ENCODE data around the gene MRPS18A. TPM values are rescaled to one million over a fixed set of nuclear protein-coding genes. Genes with fewer than 3 reads are reported as not detected.

Gene MRPS18A
- total RNA-seq, 5 donors from 2014 or later (not counting 1 experiment from before 2014, with no cell fraction given): 22.9 to 34.9 (median 30.6) TPM

GRCh38 chr6:43689421-43689820 is 1.8 kb upstream of the MRPS18A start:
- H3K36me3 ChIP-seq (ENCODE audit: control insufficient read depth in 2 of 2, extremely low read depth in 1 of 2, insufficient read depth in 1 of 2, low read length in 1 of 2): no peaks in the 10 kb centered on the region
- ChIA-PET POLR2A (interaction anchor here in 1 of 2 donors (0.6 kb wide), 1 partner anchor 53 kb away, joined by 5 read pairs; no protein-coding TSS in a partner anchor), CTCF (no interaction called here)
- H3K4me1 ChIP-seq (ENCODE audit: control insufficient read depth in 1 of 2, extremely low read depth in 1 of 2, insufficient read depth in 2 of 2, low read length in 2 of 2): peaks cover 7 to 19% of the 10 kb centered on the region in 2 experiments
- DNase-seq: no peak
- H3K4me1 Mint-ChIP-seq: peaks cover 29 to 36% (median 34%) of the 10 kb centered on the region in 3 donors
- H3K9me3 Mint-ChIP-seq: no peaks in the 10 kb centered on the region
- peaks cover 0 to 2% of the 10 kb centered on the region in 2 experiments for H3K27me3 ChIP-seq (replicated peaks in 1 of 2; ENCODE audit: control insufficient read depth in 2 of 2, extremely low read depth in 1 of 2, insufficient read depth in 2 of 2, low read length in 1 of 2)
- peaks cover 5% of the 10 kb centered on the region for H3K36me3 Mint-ChIP-seq
- H3K4me3 Mint-ChIP-seq: peak overlapping the region in 1 of 3 donors; percentile 4
- no peak overlapping the region for H3K27ac Mint-ChIP-seq
- WGBS (ENCODE audit: insufficient coverage): no CpG with 5 or more reads among the region's 2 CpGs
- no peak for ATAC-seq (replicated peaks in 1 of 4)
- H3K27me3 Mint-ChIP-seq: peaks cover under 1 to 1% of the 10 kb centered on the region in 2 donors
- H3K9me3 ChIP-seq: no peaks in the 10 kb centered on the region
- no peak overlapping the region for H3K27ac ChIP-seq (ENCODE audit: low read length)
- H3K4me3 ChIP-seq (ENCODE audit: control insufficient read depth in 1 of 2, extremely low read depth in 1 of 2, low read length in 1 of 2): no peak overlapping the region

GRCh38 chr6:43687079-43687436 is 533 bp downstream of the MRPS18A start:
- ATAC-seq (replicated peaks in 1 of 4): peak in 1 of 4 experiments; percentile 5
- ChIA-PET CTCF (interaction anchor here in 1 of 2 donors (2.0 kb wide), 1 partner anchor 38 kb away, joined by 6 read pairs; no protein-coding TSS in a partner anchor), POLR2A (interaction anchor here in 1 of 2 donors (1.6 kb wide), 1 partner anchor 9 kb away, joined by 3 read pairs; no protein-coding TSS in a partner anchor)
- Mint-ChIP-seq H3K4me3 (peak overlapping the region; percentile 95 to 98 (median 97)), H3K4me1 (peaks cover 41 to 57% (median 55%) of the 10 kb centered on the region in 3 donors), H3K36me3 (peaks cover 11% of the 10 kb centered on the region), H3K27ac (peak overlapping the region; percentile 83 to 94), H3K27me3 (no peaks in the 10 kb centered on the region), H3K9me3 (no peaks in the 10 kb centered on the region)
- Histone ChIP-seq H3K36me3 (ENCODE audit: control insufficient read depth in 2 of 2, extremely low read depth in 1 of 2, insufficient read depth in 1 of 2, low read length in 1 of 2) (peaks cover 3 to 15% of the 10 kb centered on the region in 2 donors), H3K4me1 (ENCODE audit: control insufficient read depth in 1 of 2, extremely low read depth in 1 of 2, insufficient read depth in 2 of 2, low read length in 2 of 2) (peaks cover 7 to 19% of the 10 kb centered on the region in 2 experiments), H3K9me3 (no peaks in the 10 kb centered on the region), H3K4me3 (ENCODE audit: control insufficient read depth in 1 of 2, extremely low read depth in 1 of 2, low read length in 1 of 2) (peak overlapping the region; percentile 73 to 97), H3K27me3 (replicated peaks in 1 of 2; ENCODE audit: control insufficient read depth in 2 of 2, extremely low read depth in 1 of 2, insufficient read depth in 2 of 2, low read length in 1 of 2) (no peaks in the 10 kb centered on the region), H3K27ac (ENCODE audit: low read length) (peak overlapping the region; percentile 50)
- no peak for DNase-seq
- 30% methylated on average over 5 of the region's 10 CpGs for WGBS (ENCODE audit: insufficient coverage)

DNA sequence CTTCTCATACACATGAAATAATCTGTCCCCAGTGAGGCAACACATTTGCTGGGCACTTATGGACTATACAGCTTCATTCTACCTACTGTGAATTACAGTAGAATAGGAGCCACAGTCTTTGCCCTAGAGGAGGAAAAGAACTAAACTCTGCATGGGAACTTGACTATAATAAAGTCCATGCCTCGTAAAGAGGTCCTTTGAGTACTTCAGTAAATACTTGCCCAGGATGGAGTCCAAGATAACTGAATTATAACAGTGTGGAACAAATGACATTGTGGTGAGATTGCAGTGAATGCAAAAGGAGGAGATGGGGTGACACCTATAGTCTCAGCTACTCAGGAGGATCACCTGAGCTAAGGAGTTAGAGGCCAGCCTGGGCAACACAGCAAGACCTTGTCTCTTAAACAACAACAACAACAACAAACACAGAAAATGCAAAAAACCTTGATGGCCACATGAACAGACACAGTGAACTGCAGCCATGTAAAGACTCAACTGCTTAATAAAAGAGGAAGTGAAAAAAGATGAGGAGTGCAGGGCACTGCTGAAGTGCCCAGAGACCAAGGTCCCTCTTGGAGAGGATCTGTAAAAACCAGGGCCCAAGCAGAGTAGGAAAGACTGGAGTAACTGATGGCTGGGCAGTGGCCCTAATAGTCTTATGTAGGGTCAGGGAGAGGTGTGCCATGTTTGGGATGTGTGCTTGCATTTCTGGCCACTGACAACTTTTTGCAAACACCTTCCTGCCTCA is 3.7 kb downstream of the MRPS18A start:
- ChIA-PET CTCF (no interaction called here), POLR2A (interaction anchor here in 1 of 2 donors (0.6 kb wide), 1 partner anchor 1704 kb away, joined by 3 read pairs; no protein-coding TSS in a partner anchor)
- Mint-ChIP-seq H3K4me3 (no peak overlapping the region), H3K27me3 (no peaks in the 10 kb centered on the region), H3K27ac (no peak overlapping the region), H3K9me3 (no peaks in the 10 kb centered on the region), H3K4me1 (peaks cover 49 to 60% (median 57%) of the 10 kb centered on the region in 3 donors), H3K36me3 (peaks cover 14% of the 10 kb centered on the region)
- H3K36me3 ChIP-seq (ENCODE audit: control insufficient read depth in 2 of 2, extremely low read depth in 1 of 2, insufficient read depth in 1 of 2, low read length in 1 of 2): peaks cover 10 to 44% of the 10 kb centered on the region in 2 donors
- no peaks in the 10 kb centered on the region for H3K27me3 ChIP-seq (replicated peaks in 1 of 2; ENCODE audit: control insufficient read depth in 2 of 2, extremely low read depth in 1 of 2, insufficient read depth in 2 of 2, low read length in 1 of 2)
- H3K27ac ChIP-seq (ENCODE audit: low read length): no peak overlapping the region
- ATAC-seq (replicated peaks in 1 of 4) (no peak), DNase-seq (no peak)
- H3K9me3 ChIP-seq: no peaks in the 10 kb centered on the region
- H3K4me3 ChIP-seq (ENCODE audit: control insufficient read depth in 1 of 2, extremely low read depth in 1 of 2, low read length in 1 of 2): no peak overlapping the region
- 100% methylated on average over 1 of the region's 1 CpG for WGBS (ENCODE audit: insufficient coverage)
- H3K4me1 ChIP-seq (ENCODE audit: control insufficient read depth in 1 of 2, extremely low read depth in 1 of 2, insufficient read depth in 2 of 2, low read length in 2 of 2): peaks cover 7 to 19% of the 10 kb centered on the region in 2 experiments

DNA sequence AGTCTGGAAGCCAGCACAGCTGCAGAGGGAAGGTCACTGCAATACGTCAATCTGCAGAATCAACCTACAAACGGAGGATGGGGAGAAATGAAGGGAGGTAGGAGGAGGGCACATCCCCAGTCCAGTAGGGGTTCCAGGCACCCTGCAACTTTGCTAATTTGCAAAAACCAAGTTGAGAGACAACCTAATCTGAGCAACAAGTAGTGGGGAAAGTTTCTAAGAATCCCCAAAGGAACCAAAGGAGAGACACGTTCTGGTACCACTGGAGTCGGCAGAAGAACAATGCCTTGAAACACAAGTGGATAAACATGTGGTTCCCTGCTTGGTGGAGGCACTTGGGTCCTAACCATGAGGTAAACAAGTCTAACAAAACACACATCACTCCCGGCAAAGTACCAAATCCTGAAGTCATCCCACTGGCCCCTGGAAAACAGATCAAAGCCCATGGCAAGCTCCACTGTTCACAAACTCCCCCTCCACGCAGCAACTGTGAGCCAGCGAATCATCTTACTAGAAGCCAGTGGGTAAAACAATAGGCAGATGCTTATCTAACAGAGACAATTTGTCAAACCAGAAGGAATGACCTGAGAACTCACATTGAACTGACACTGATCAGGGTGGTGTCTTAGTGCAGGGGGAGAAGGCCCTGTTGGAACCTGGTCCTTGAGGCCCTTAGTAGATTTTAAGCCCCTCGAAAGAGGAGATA is 4.7 kb downstream of the MRPS18A start:
- ATAC-seq (replicated peaks in 1 of 4) (no peak), DNase-seq (no peak)
- no peaks in the 10 kb centered on the region for H3K9me3 ChIP-seq
- POLR2A ChIA-PET: interaction anchor here in 1 of 2 donors (0.7 kb wide), 1 partner anchor 54 kb away, joined by 4 read pairs; the partner anchor contains the start of gene GTPBP2
- H3K27ac ChIP-seq (ENCODE audit: low read length): no peak overlapping the region
- CTCF ChIA-PET: no interaction called here
- Mint-ChIP-seq H3K4me1 (peaks cover 42 to 55% (median 52%) of the 10 kb centered on the region in 3 donors), H3K36me3 (peaks cover 19% of the 10 kb centered on the region), H3K27me3 (no peaks in the 10 kb centered on the region), H3K4me3 (no peak overlapping the region), H3K27ac (peak overlapping the region in 1 of 2 donors; percentile 33), H3K9me3 (no peaks in the 10 kb centered on the region)
- H3K36me3 ChIP-seq (ENCODE audit: control insufficient read depth in 2 of 2, extremely low read depth in 1 of 2, insufficient read depth in 1 of 2, low read length in 1 of 2): peaks cover 19 to 54% of the 10 kb centered on the region in 2 donors
- 89% methylated on average over 3 of the region's 8 CpGs for WGBS (ENCODE audit: insufficient coverage)
- H3K4me1 ChIP-seq (ENCODE audit: control insufficient read depth in 1 of 2, extremely low read depth in 1 of 2, insufficient read depth in 2 of 2, low read length in 2 of 2): peaks cover 7 to 15% of the 10 kb centered on the region in 2 experiments
- no peaks in the 10 kb centered on the region for H3K27me3 ChIP-seq (replicated peaks in 1 of 2; ENCODE audit: control insufficient read depth in 2 of 2, extremely low read depth in 1 of 2, insufficient read depth in 2 of 2, low read length in 1 of 2)
- H3K4me3 ChIP-seq (ENCODE audit: control insufficient read depth in 1 of 2, extremely low read depth in 1 of 2, low read length in 1 of 2): no peak overlapping the region

GRCh38 chr6:43681303-43681702 is 6.3 kb downstream of the MRPS18A start:
- peak overlapping the region in 1 of 2 donors; percentile 49 for H3K27ac Mint-ChIP-seq
- DNase-seq (no peak), ATAC-seq (replicated peaks in 1 of 4) (no peak)
- no peak overlapping the region for H3K4me3 Mint-ChIP-seq
- POLR2A ChIA-PET: no interaction called here
- peaks cover 19 to 69% of the 10 kb centered on the region in 2 donors for H3K36me3 ChIP-seq (ENCODE audit: control insufficient read depth in 2 of 2, extremely low read depth in 1 of 2, insufficient read depth in 1 of 2, low read length in 1 of 2)
- H3K4me1 ChIP-seq (ENCODE audit: control insufficient read depth in 1 of 2, extremely low read depth in 1 of 2, insufficient read depth in 2 of 2, low read length in 2 of 2): no peaks in the 10 kb centered on the region
- H3K36me3 Mint-ChIP-seq: peaks cover 23% of the 10 kb centered on the region
- H3K27me3 ChIP-seq (replicated peaks in 1 of 2; ENCODE audit: control insufficient read depth in 2 of 2, extremely low read depth in 1 of 2, insufficient read depth in 2 of 2, low read length in 1 of 2): no peaks in the 10 kb centered on the region
- CTCF ChIA-PET: interaction anchor here (0.5 kb wide), 2 partner anchors 9 to 1109 kb away, joined by 4 read pairs; no protein-coding TSS in a partner anchor
- no peaks in the 10 kb centered on the region for H3K9me3 Mint-ChIP-seq
- 100% methylated on average over 1 of the region's 5 CpGs for WGBS (ENCODE audit: insufficient coverage)
- H3K9me3 ChIP-seq: no peaks in the 10 kb centered on the region
- no peak overlapping the region for H3K4me3 ChIP-seq (ENCODE audit: control insufficient read depth in 1 of 2, extremely low read depth in 1 of 2, low read length in 1 of 2)
- H3K4me1 Mint-ChIP-seq: peaks cover 30 to 43% (median 40%) of the 10 kb centered on the region in 3 donors
- no peak overlapping the region for H3K27ac ChIP-seq (ENCODE audit: low read length)
- no peaks in the 10 kb centered on the region for H3K27me3 Mint-ChIP-seq
